ENCODE data around the gene DNAH3.
A peak's percentile ranks its signal among the peaks of the same experiment; 100 is the strongest.
"Not testable (repeated sequence)": the region's sequence is repeated elsewhere in the genome, so short reads cannot be mapped to it uniquely, and the experiment has no call there.

Gene DNAH3

DNA sequence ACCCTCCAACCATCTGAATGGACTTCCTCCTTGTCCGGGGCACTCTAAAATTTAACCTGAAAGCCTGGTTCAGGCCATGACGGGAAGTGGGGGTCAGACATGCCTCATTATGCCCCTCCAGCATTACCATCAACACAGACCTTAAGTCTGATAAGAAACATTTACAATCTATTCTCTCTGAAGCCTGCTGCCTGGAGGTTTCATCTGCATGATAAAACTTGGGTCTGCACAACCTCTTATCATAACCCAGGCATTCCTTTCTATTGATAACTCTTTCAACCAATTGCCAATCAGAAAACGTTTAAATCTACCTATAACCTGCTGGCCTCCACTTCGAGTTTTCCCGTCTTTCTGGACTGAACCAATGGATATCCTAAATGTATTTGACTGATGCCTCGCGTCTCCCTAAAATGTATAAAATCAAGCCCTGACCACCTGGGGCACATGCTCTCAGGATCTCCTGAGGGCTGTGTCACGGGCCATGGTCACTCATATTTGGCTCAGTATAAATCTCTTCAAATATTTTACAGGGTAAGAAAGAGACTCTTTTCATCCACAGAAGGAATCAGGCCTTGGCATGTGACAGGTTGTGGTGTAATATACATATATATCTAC is 204.5 kb downstream of the DNAH3 start:
- no peak overlapping the region for H3K27ac Mint-ChIP-seq
- DNase-seq = no peak
- H3K4me3 Mint-ChIP-seq = no peak overlapping the region
- H3K36me3 Mint-ChIP-seq (ENCODE audit: low read depth) = no peaks in the 10 kb centered on the region
- H3K4me1 Mint-ChIP-seq (ENCODE audit: low read depth) = peaks cover 31% of the 10 kb centered on the region
- no peaks in the 10 kb centered on the region for H3K9me3 Mint-ChIP-seq
- H3K27me3 Mint-ChIP-seq = no peaks in the 10 kb centered on the region

GRCh38 chr16:20945575-20945875 is 205.1 kb downstream of the DNAH3 start:
- H3K4me1 Mint-ChIP-seq (ENCODE audit: low read depth) = peaks cover 35% of the 10 kb centered on the region
- not testable (repeated sequence) for H3K4me3 Mint-ChIP-seq; H3K27ac Mint-ChIP-seq; H3K36me3 Mint-ChIP-seq (ENCODE audit: low read depth); H3K27me3 Mint-ChIP-seq; H3K9me3 Mint-ChIP-seq; DNase-seq

GRCh38 chr16:20944861-20945574 is 205.6 kb downstream of the DNAH3 start:
- no peak overlapping the region for H3K4me3 Mint-ChIP-seq
- H3K9me3 Mint-ChIP-seq = no peaks in the 10 kb centered on the region
- no peaks in the 10 kb centered on the region for H3K36me3 Mint-ChIP-seq (ENCODE audit: low read depth)
- DNase-seq = no peak
- H3K4me1 Mint-ChIP-seq (ENCODE audit: low read depth) = peaks cover 35% of the 10 kb centered on the region
- peak overlapping the region; percentile 55 for H3K27ac Mint-ChIP-seq
- H3K27me3 Mint-ChIP-seq = no peaks in the 10 kb centered on the region

DNA sequence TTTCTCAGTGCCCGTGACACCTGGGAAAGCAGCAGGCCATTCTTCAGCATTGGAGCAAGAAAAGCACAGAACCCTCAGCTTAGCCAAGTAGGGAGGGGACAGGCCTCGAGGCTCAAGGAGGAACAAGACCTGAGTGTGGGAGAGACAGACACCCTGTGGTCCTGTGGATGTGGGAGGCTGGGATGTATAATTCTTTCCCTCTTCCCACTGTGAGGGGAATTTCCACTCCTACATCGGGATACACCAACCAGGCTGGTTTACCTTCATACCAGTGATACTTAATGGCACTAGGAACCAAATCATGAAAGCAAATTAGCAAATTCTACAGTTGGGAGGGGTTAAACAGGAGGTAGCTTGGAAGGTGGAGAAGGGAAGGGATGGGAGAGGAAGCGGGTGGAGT is 208.4 kb downstream of the DNAH3 start:
- H3K36me3 Mint-ChIP-seq (ENCODE audit: low read depth) = no peaks in the 10 kb centered on the region
- no peak for DNase-seq
- peaks cover 56% of the 10 kb centered on the region for H3K4me1 Mint-ChIP-seq (ENCODE audit: low read depth)
- no peak overlapping the region for H3K27ac Mint-ChIP-seq
- no peak overlapping the region for H3K4me3 Mint-ChIP-seq
- H3K27me3 Mint-ChIP-seq = no peaks in the 10 kb centered on the region
- no peaks in the 10 kb centered on the region for H3K9me3 Mint-ChIP-seq

- DNase-seq = no peak
- no peaks in the 10 kb centered on the region for H3K36me3 Mint-ChIP-seq (ENCODE audit: low read depth)
- H3K27ac Mint-ChIP-seq = no peak overlapping the region
- no peak overlapping the region for H3K4me3 Mint-ChIP-seq
- H3K9me3 Mint-ChIP-seq = no peaks in the 10 kb centered on the region
- peaks cover 56% of the 10 kb centered on the region for H3K4me1 Mint-ChIP-seq (ENCODE audit: low read depth)
- H3K27me3 Mint-ChIP-seq = peaks cover under 1% of the 10 kb centered on the region
Measured at GRCh38 chr16:20941636-20941926, 209.1 kb downstream of the DNAH3 start.

DNA sequence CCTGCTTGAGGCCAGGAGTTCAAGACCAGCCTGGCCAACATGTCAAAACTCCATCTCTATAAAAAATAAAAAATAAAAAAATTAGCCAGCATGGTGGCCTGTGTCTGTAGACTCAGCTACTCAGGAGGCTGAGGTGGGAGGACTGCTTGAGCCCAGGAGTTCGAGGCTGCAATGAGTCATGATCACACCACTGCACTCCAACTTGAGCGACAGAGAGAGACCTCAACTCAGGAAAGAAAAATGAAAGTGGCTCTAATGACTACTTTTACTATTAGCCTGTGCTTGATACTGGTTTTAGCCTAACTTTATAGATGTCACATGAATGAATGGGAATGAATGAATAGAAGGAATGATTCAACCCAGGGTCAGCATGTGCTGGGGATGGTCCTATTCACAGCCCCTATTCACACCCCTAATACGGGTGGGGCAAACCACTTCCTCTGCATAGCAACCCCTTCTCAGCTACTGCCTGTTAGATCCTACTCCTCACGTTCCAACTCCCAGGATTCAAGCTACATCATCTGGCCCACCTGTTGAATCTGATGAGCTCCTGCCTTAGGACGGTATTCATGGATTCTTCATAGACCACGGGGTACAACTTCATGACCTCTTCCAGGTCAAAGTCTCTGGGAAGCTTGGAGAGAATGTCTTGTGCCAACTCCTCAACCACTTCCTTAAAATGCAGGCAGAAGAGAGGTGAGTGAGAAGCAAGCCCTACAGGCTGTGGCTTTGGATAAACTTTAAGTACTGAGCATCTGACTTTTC is 209.6 kb downstream of the DNAH3 start:
- no peaks in the 10 kb centered on the region for H3K36me3 Mint-ChIP-seq (ENCODE audit: low read depth)

GRCh38 chr16:20939611-20940010 is 211.0 kb downstream of the DNAH3 start:
- Mint-ChIP-seq H3K27ac (peak overlapping the region; percentile 63), H3K27me3 (peaks cover 4% of the 10 kb centered on the region), H3K9me3 (no peaks in the 10 kb centered on the region), H3K4me3 (no peak overlapping the region), H3K36me3 (ENCODE audit: low read depth) (no peaks in the 10 kb centered on the region), H3K4me1 (ENCODE audit: low read depth) (peaks cover 49% of the 10 kb centered on the region)
- DNase-seq = no peak

More for the DNA sequence above, 209.6 kb downstream of the DNAH3 start:
- Mint-ChIP-seq H3K27me3 (peaks cover 4% of the 10 kb centered on the region), H3K4me3 (no peak overlapping the region), H3K9me3 (no peaks in the 10 kb centered on the region), H3K27ac (peak overlapping the region; percentile 13), H3K4me1 (ENCODE audit: low read depth) (peaks cover 56% of the 10 kb centered on the region)
- no peak for DNase-seq

GRCh38 chr16:20938426-20938825 is 212.2 kb downstream of the DNAH3 start:
- H3K9me3 Mint-ChIP-seq = no peaks in the 10 kb centered on the region

GRCh38 chr16:20937736-20938135 is 212.9 kb downstream of the DNAH3 start:
- H3K4me1 Mint-ChIP-seq (ENCODE audit: low read depth) = peaks cover 35% of the 10 kb centered on the region
- peak overlapping the region; percentile 93 for H3K27ac Mint-ChIP-seq
- no peak for DNase-seq
- no peaks in the 10 kb centered on the region for H3K9me3 Mint-ChIP-seq
- H3K36me3 Mint-ChIP-seq (ENCODE audit: low read depth) = no peaks in the 10 kb centered on the region
- peaks cover 4% of the 10 kb centered on the region for H3K27me3 Mint-ChIP-seq
- no peak overlapping the region for H3K4me3 Mint-ChIP-seq

More at GRCh38 chr16:20938426-20938825, 212.2 kb downstream of the DNAH3 start:
- Mint-ChIP-seq H3K27ac (peak overlapping the region; percentile 93), H3K4me3 (peak overlapping the region; percentile 4), H3K4me1 (ENCODE audit: low read depth) (peaks cover 38% of the 10 kb centered on the region), H3K27me3 (peaks cover 4% of the 10 kb centered on the region), H3K36me3 (ENCODE audit: low read depth) (no peaks in the 10 kb centered on the region)
- DNase-seq = no peak

GRCh38 chr16:20933589-20933988 is 217.1 kb downstream of the DNAH3 start:
- no peak for DNase-seq
- H3K27ac Mint-ChIP-seq = no peak overlapping the region

GRCh38 chr16:20931066-20931600 is 219.5 kb downstream of the DNAH3 start:
- H3K4me3 Mint-ChIP-seq = no peak overlapping the region
- H3K27me3 Mint-ChIP-seq = no peaks in the 10 kb centered on the region
- no peak for DNase-seq
- no peak overlapping the region for H3K27ac Mint-ChIP-seq
- no peaks in the 10 kb centered on the region for H3K9me3 Mint-ChIP-seq
- no peaks in the 10 kb centered on the region for H3K4me1 Mint-ChIP-seq (ENCODE audit: low read depth)
- peaks cover 6% of the 10 kb centered on the region for H3K36me3 Mint-ChIP-seq (ENCODE audit: low read depth)

More at GRCh38 chr16:20933589-20933988, 217.1 kb downstream of the DNAH3 start:
- peaks cover 4% of the 10 kb centered on the region for H3K27me3 Mint-ChIP-seq
- H3K36me3 Mint-ChIP-seq (ENCODE audit: low read depth) = no peaks in the 10 kb centered on the region
- H3K4me1 Mint-ChIP-seq (ENCODE audit: low read depth) = peaks cover 11% of the 10 kb centered on the region
- no peaks in the 10 kb centered on the region for H3K9me3 Mint-ChIP-seq
- no peak overlapping the region for H3K4me3 Mint-ChIP-seq

- H3K36me3 Mint-ChIP-seq (ENCODE audit: low read depth) = peaks cover 13% of the 10 kb centered on the region
- H3K27me3 Mint-ChIP-seq = no peaks in the 10 kb centered on the region
- no peak for DNase-seq
- no peak overlapping the region for H3K4me3 Mint-ChIP-seq
- no peak overlapping the region for H3K27ac Mint-ChIP-seq
- H3K9me3 Mint-ChIP-seq = no peaks in the 10 kb centered on the region
- no peaks in the 10 kb centered on the region for H3K4me1 Mint-ChIP-seq (ENCODE audit: low read depth)
Measured at GRCh38 chr16:20930365-20930690, 220.3 kb downstream of the DNAH3 start.

GRCh38 chr16:20929676-20930364 is 220.8 kb downstream of the DNAH3 start:
- not testable (repeated sequence) for H3K27ac Mint-ChIP-seq; H3K9me3 Mint-ChIP-seq; H3K4me1 Mint-ChIP-seq (ENCODE audit: low read depth); DNase-seq; H3K4me3 Mint-ChIP-seq; H3K27me3 Mint-ChIP-seq
- peaks cover 16% of the 10 kb centered on the region for H3K36me3 Mint-ChIP-seq (ENCODE audit: low read depth)

GRCh38 chr16:20928774-20929411 is 221.8 kb downstream of the DNAH3 start:
- H3K36me3 Mint-ChIP-seq (ENCODE audit: low read depth) = peaks cover 24% of the 10 kb centered on the region
- H3K4me1 Mint-ChIP-seq (ENCODE audit: low read depth) = no peaks in the 10 kb centered on the region
- no peak overlapping the region for H3K4me3 Mint-ChIP-seq
- no peaks in the 10 kb centered on the region for H3K9me3 Mint-ChIP-seq
- no peaks in the 10 kb centered on the region for H3K27me3 Mint-ChIP-seq
- H3K27ac Mint-ChIP-seq = no peak overlapping the region
- no peak for DNase-seq
